ENCODE measurements around the gene ZSCAN21. TPM values are rescaled to one million over a fixed set of nuclear protein-coding genes. Genes with fewer than 3 reads are reported as not detected.

Gene ZSCAN21
- total and polyA plus RNA-seq, 10 of the 15 experiments (the other 5 are each of a cell fraction or from before 2014, with no cell fraction given), result 1.9 to 9.6 (median 7.1) TPM

- TF ChIP-seq, protein P1, sequence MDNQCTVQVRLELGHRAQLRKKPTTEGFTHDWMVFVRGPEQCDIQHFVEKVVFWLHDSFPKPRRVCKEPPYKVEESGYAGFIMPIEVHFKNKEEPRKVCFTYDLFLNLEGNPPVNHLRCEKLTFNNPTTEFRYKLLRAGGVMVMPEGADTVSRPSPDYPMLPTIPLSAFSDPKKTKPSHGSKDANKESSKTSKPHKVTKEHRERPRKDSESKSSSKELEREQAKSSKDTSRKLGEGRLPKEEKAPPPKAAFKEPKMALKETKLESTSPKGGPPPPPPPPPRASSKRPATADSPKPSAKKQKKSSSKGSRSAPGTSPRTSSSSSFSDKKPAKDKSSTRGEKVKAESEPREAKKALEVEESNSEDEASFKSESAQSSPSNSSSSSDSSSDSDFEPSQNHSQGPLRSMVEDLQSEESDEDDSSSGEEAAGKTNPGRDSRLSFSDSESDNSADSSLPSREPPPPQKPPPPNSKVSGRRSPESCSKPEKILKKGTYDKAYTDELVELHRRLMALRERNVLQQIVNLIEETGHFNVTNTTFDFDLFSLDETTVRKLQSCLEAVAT (IDR thresholded peaks at IDR 0.05), result no peak; the same call in 1 of the 2 replicates
- TF ChIP-seq PBX3 (IDR thresholded peaks at IDR 0.05; ENCODE audit: insufficient replicate concordance, low read depth, low read length) (no peak), CBX3 (IDR thresholded peaks at IDR 0.05; ENCODE audit: borderline replicate concordance, low read depth) (no peak), PKNOX1 (IDR thresholded peaks at IDR 0.05) (no peak), MEF2B (IDR thresholded peaks at IDR 0.05; ENCODE audit: partially characterized antibody, poor library complexity, severe bottlenecking) (peak; percentile 29), IKZF2 (IDR thresholded peaks at IDR 0.05) (no peak), MTA3 (IDR thresholded peaks at IDR 0.05; ENCODE audit: borderline replicate concordance, low read length) (no peak), ASH2L (IDR thresholded peaks at IDR 0.05; ENCODE audit: borderline replicate concordance, low read depth) (no peak), ZSCAN29 (IDR thresholded peaks at IDR 0.05) (no peak), ZNF24 (IDR thresholded peaks at IDR 0.05) (peak; percentile 42; the same call in 1 of the 2 replicates), MXI1 (IDR thresholded peaks at IDR 0.05; ENCODE audit: low read depth, low read length) (no peak; the same call in 1 of the 2 replicates)
- TF ChIP-seq, protein P2, sequence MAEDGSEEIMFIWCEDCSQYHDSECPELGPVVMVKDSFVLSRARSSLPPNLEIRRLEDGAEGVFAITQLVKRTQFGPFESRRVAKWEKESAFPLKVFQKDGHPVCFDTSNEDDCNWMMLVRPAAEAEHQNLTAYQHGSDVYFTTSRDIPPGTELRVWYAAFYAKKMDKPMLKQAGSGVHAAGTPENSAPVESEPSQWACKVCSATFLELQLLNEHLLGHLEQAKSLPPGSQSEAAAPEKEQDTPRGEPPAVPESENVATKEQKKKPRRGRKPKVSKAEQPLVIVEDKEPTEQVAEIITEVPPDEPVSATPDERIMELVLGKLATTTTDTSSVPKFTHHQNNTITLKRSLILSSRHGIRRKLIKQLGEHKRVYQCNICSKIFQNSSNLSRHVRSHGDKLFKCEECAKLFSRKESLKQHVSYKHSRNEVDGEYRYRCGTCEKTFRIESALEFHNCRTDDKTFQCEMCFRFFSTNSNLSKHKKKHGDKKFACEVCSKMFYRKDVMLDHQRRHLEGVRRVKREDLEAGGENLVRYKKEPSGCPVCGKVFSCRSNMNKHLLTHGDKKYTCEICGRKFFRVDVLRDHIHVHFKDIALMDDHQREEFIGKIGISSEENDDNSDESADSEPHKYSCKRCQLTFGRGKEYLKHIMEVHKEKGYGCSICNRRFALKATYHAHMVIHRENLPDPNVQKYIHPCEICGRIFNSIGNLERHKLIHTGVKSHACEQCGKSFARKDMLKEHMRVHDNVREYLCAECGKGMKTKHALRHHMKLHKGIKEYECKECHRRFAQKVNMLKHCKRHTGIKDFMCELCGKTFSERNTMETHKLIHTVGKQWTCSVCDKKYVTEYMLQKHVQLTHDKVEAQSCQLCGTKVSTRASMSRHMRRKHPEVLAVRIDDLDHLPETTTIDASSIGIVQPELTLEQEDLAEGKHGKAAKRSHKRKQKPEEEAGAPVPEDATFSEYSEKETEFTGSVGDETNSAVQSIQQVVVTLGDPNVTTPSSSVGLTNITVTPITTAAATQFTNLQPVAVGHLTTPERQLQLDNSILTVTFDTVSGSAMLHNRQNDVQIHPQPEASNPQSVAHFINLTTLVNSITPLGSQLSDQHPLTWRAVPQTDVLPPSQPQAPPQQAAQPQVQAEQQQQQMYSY (CRISPR knock-in tag; IDR thresholded peaks at IDR 0.05), result no peak
- TF ChIP-seq, protein P3, sequence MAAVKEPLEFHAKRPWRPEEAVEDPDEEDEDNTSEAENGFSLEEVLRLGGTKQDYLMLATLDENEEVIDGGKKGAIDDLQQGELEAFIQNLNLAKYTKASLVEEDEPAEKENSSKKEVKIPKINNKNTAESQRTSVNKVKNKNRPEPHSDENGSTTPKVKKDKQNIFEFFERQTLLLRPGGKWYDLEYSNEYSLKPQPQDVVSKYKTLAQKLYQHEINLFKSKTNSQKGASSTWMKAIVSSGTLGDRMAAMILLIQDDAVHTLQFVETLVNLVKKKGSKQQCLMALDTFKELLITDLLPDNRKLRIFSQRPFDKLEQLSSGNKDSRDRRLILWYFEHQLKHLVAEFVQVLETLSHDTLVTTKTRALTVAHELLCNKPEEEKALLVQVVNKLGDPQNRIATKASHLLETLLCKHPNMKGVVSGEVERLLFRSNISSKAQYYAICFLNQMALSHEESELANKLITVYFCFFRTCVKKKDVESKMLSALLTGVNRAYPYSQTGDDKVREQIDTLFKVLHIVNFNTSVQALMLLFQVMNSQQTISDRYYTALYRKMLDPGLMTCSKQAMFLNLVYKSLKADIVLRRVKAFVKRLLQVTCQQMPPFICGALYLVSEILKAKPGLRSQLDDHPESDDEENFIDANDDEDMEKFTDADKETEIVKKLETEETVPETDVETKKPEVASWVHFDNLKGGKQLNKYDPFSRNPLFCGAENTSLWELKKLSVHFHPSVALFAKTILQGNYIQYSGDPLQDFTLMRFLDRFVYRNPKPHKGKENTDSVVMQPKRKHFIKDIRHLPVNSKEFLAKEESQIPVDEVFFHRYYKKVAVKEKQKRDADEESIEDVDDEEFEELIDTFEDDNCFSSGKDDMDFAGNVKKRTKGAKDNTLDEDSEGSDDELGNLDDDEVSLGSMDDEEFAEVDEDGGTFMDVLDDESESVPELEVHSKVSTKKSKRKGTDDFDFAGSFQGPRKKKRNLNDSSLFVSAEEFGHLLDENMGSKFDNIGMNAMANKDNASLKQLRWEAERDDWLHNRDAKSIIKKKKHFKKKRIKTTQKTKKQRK (IDR thresholded peaks at IDR 0.05; ENCODE audit: low read depth, low read length), result no peak
- TF ChIP-seq, protein P4, sequence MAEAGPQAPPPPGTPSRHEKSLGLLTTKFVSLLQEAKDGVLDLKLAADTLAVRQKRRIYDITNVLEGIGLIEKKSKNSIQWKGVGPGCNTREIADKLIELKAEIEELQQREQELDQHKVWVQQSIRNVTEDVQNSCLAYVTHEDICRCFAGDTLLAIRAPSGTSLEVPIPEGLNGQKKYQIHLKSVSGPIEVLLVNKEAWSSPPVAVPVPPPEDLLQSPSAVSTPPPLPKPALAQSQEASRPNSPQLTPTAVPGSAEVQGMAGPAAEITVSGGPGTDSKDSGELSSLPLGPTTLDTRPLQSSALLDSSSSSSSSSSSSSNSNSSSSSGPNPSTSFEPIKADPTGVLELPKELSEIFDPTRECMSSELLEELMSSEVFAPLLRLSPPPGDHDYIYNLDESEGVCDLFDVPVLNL (IDR thresholded peaks at IDR 0.05; ENCODE audit: low read depth, low read length), result no peak
These were observed 39.3 kb downstream of the ZSCAN21 start, which contains the start of gene COPS6 (continued) for GRCh38 chr7:100088621-100089457.

All from GM12878 (cell line).